ENCODE results near the gene IMMP2L.

- TF ChIP-seq CTCF (conservative IDR thresholded peaks at IDR 0.05) (no peak), ZFX (IDR thresholded peaks at IDR 0.05) (no peak)
These were observed 789.7 kb downstream of the IMMP2L start for GRCh38 chr7:110772615-110773014.

Measured in C4-2B (cell line).